ENCODE measurements around the gene CHST10. TPM values are rescaled to one million over a fixed set of nuclear protein-coding genes. Genes with fewer than 3 reads are reported as not detected.

CHST10 gene
- total RNA-seq, 1 experiment from 2014 or later = 29.7 TPM

GRCh38 chr2:100404411-100404810 lies 13.1 kb downstream of the CHST10 start:
- WGBS (ENCODE audit: extremely low coverage, insufficient read length, low lambda C conversion rate) = 100% methylated on average over 2 of the region's 7 CpGs
- Mint-ChIP-seq H3K4me1 (peaks cover 20 to 21% of the 10 kb centered on the region in 2 experiments), H3K4me3 (no peak overlapping the region), H3K36me3 (ENCODE audit: insufficient read depth in 1 of 3, low read depth in 3 of 3) (peaks cover 40 to 64% (median 64%) of the 10 kb centered on the region in 3 experiments), H3K9me3 (no peaks in the 10 kb centered on the region), H3K27me3 (ENCODE audit: low read depth) (no peaks in the 10 kb centered on the region), H3K27ac (peak overlapping the region in 2 of 3 experiments; percentile 1 to 21; a peak in 4 of 7 replicates)
- H3K4me1 ChIP-seq (ENCODE audit: insufficient read depth, low read length) = peaks cover 7% of the 10 kb centered on the region; the same call in 1 of the 2 replicates
- no peaks in the 10 kb centered on the region for H3K9me3 ChIP-seq (ENCODE audit: control insufficient read depth, low read depth, low read length)
- H2BK120ac ChIP-seq (ENCODE audit: low read depth, low read length, poor library complexity, severe bottlenecking) = no peak overlapping the region
- no peak overlapping the region for H3K18ac ChIP-seq (ENCODE audit: insufficient read length, low read depth, low read length)
- no peak overlapping the region for H3K14ac ChIP-seq (ENCODE audit: insufficient read depth, low read length)
- H3K4ac ChIP-seq (ENCODE audit: low read depth, low read length) = no peak overlapping the region
- H3K27ac ChIP-seq (ENCODE audit: insufficient read length, low read depth, low read length) = no peak overlapping the region
- no peaks in the 10 kb centered on the region for H3K23me2 ChIP-seq (ENCODE audit: insufficient read length, low read depth, low read length, poor library complexity, severe bottlenecking)
- H2BK20ac ChIP-seq (ENCODE audit: low read depth, low read length, poor library complexity, severe bottlenecking) = no peak overlapping the region
- H3K79me1 ChIP-seq (ENCODE audit: insufficient read depth, low read depth, low read length, poor library complexity, severe bottlenecking) = no peaks in the 10 kb centered on the region
- DNase-seq = no peak
- no peaks in the 10 kb centered on the region for H3K79me2 ChIP-seq (ENCODE audit: insufficient read depth, low read length)
- no peaks in the 10 kb centered on the region for H3K27me3 ChIP-seq (ENCODE audit: insufficient read depth, low read length)
- TF ChIP-seq, protein P1, sequence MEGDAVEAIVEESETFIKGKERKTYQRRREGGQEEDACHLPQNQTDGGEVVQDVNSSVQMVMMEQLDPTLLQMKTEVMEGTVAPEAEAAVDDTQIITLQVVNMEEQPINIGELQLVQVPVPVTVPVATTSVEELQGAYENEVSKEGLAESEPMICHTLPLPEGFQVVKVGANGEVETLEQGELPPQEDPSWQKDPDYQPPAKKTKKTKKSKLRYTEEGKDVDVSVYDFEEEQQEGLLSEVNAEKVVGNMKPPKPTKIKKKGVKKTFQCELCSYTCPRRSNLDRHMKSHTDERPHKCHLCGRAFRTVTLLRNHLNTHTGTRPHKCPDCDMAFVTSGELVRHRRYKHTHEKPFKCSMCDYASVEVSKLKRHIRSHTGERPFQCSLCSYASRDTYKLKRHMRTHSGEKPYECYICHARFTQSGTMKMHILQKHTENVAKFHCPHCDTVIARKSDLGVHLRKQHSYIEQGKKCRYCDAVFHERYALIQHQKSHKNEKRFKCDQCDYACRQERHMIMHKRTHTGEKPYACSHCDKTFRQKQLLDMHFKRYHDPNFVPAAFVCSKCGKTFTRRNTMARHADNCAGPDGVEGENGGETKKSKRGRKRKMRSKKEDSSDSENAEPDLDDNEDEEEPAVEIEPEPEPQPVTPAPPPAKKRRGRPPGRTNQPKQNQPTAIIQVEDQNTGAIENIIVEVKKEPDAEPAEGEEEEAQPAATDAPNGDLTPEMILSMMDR (conservative IDR thresholded peaks at IDR 0.05) = no peak
- H3K23ac ChIP-seq (ENCODE audit: insufficient read length, low read depth, low read length) = no peak overlapping the region
- no peak overlapping the region for H4K91ac ChIP-seq (ENCODE audit: insufficient read length, low read depth, low read length)
- H2AFZ ChIP-seq (ENCODE audit: low read length) = no peak overlapping the region
- no peak overlapping the region for H2BK15ac ChIP-seq (ENCODE audit: low read depth, low read length)
- no peak overlapping the region for H4K8ac ChIP-seq (replicated peaks; ENCODE audit: insufficient read length, low read depth, low read length)
- H3T11ph ChIP-seq (ENCODE audit: low read length) = no peak overlapping the region
- no peak overlapping the region for H3K4me2 ChIP-seq (ENCODE audit: insufficient read depth, insufficient read length, low read length)
- no peak overlapping the region for H2BK5ac ChIP-seq (ENCODE audit: insufficient read length, low read length)
- H2BK12ac ChIP-seq (ENCODE audit: insufficient read length, low read depth, low read length) = no peak overlapping the region
- no peaks in the 10 kb centered on the region for H4K20me1 ChIP-seq (ENCODE audit: control insufficient read depth, insufficient read depth, insufficient read length)
- no peak overlapping the region for H4K5ac ChIP-seq (ENCODE audit: insufficient read length, low read depth, low read length)
- H3K56ac ChIP-seq (ENCODE audit: insufficient read length, low read depth, low read length) = no peak overlapping the region
- no peak overlapping the region for H2AK5ac ChIP-seq (ENCODE audit: insufficient read length, low read length)
- H3K9ac ChIP-seq (ENCODE audit: extremely low read depth, insufficient read length, low read length) = no peak overlapping the region
